HEK293T (cell line): Measurements from ENCODE around the gene HIRA.

ENCODE experiments used
- CTCF ChIA-PET: fragments of 350-600 bp; formaldehyde crosslinking; extraction: SDS; loops from one replicate; lab custom pipeline; 2021; ENCODE audit warnings: antibody characterized with exemption, inconsistent platforms; lab: Yijun Ruan, JAX
- POLR2A ChIA-PET: fragments of 350-600 bp; formaldehyde crosslinking; extraction: SDS; loops from one replicate; lab custom pipeline; 2020; ENCODE audit warnings: antibody characterized with exemption, inconsistent platforms; lab: Yijun Ruan, JAX
- DNase-seq: peaks from one replicate; pipeline ENCODE4 v3.0.0; 2012; ENCODE audit warnings: mixed read lengths; ENCODE audit errors: extremely low spot score
- ARNT ChIP-seq: fragments of 450-650 bp; IDR thresholded peaks from 2 replicates; pipeline ENCODE4 v1.6.1; 2017; ENCODE audit warnings: mild to moderate bottlenecking
- BHLHE40 ChIP-seq: fragments of 450-650 bp; IDR thresholded peaks from 2 replicates; pipeline ENCODE4 v1.6.1; 2016; ENCODE audit warnings: mild to moderate bottlenecking, moderate library complexity, borderline replicate concordance
- CTBP1 ChIP-seq: fragments of 450-650 bp; IDR thresholded peaks from 2 replicates; pipeline ENCODE4 v1.6.1; 2016; ENCODE audit warnings: borderline replicate concordance
- ELF4 ChIP-seq: fragments of 450-650 bp; IDR thresholded peaks from 2 replicates; pipeline ENCODE4 v1.6.1; 2017; ENCODE audit warnings: antibody characterized with exemption
- FOXA1 ChIP-seq: fragments of 450-650 bp; IDR thresholded peaks from 2 replicates; pipeline ENCODE4 v1.6.1; 2016; ENCODE audit warnings: mild to moderate bottlenecking
- FOXK2 ChIP-seq: fragments of 450-650 bp; IDR thresholded peaks from 2 replicates; pipeline ENCODE4 v1.6.1; 2016; ENCODE audit warnings: mild to moderate bottlenecking
- FOXM1 ChIP-seq: fragments of 450-650 bp; IDR thresholded peaks from 2 replicates; pipeline ENCODE4 v1.6.1; 2017; ENCODE audit warnings: mild to moderate bottlenecking, borderline replicate concordance
- HDGF ChIP-seq: fragments of 450-650 bp; IDR thresholded peaks from 2 replicates; pipeline ENCODE4 v1.6.1; 2017; ENCODE audit warnings: antibody characterized with exemption, borderline replicate concordance
- L3MBTL2 ChIP-seq: fragments of 450-650 bp; conservative IDR thresholded peaks from 2 replicates; pipeline ENCODE4 v1.6.1; 2016; ENCODE audit warnings: mild to moderate bottlenecking
- LEF1 ChIP-seq: fragments of 450-650 bp; IDR thresholded peaks from 2 replicates; pipeline ENCODE4 v1.6.1; 2017; ENCODE audit warnings: mild to moderate bottlenecking, borderline replicate concordance
- NFRKB ChIP-seq: fragments of 450-650 bp; IDR thresholded peaks from 2 replicates; pipeline ENCODE4 v1.6.1; 2016; ENCODE audit warnings: mild to moderate bottlenecking, moderate library complexity
- SP1 ChIP-seq: fragments of 450-650 bp; IDR thresholded peaks from 2 replicates; pipeline ENCODE4 v1.6.1; 2017
- SUZ12 ChIP-seq: fragments of 450-650 bp; IDR thresholded peaks from 2 replicates; pipeline ENCODE4 v1.6.1; 2016; ENCODE audit warnings: mild to moderate bottlenecking
- TARDBP ChIP-seq: fragments of 450-650 bp; IDR thresholded peaks from 2 replicates; pipeline ENCODE4 v1.6.1; 2016
- ZNF384 ChIP-seq: fragments of 450-650 bp; IDR thresholded peaks from 2 replicates; pipeline ENCODE4 v1.6.1; 2016
- TF ChIP-seq, protein P1 (sequence below): fragments of 450-650 bp; IDR thresholded peaks from 2 replicates; pipeline ENCODE4 v1.6.1; 2016

HIRA gene

GRCh38 chr22:19378344-19378674 lies 53.2 kb downstream of the HIRA start:
- ChIA-PET POLR2A (no interaction called here), CTCF (no interaction called here)
- TF ChIP-seq L3MBTL2 (no peak), ZNF384 (no peak), FOXM1 (no peak), TARDBP (no peak), NFRKB (no peak), ELF4 (no peak), BHLHE40 (no peak), SP1 (no peak), FOXK2 (no peak), SUZ12 (no peak), LEF1 (no peak), HDGF (no peak), FOXA1 (no peak), ARNT (no peak), CTBP1 (no peak)
- TF ChIP-seq, protein P1, sequence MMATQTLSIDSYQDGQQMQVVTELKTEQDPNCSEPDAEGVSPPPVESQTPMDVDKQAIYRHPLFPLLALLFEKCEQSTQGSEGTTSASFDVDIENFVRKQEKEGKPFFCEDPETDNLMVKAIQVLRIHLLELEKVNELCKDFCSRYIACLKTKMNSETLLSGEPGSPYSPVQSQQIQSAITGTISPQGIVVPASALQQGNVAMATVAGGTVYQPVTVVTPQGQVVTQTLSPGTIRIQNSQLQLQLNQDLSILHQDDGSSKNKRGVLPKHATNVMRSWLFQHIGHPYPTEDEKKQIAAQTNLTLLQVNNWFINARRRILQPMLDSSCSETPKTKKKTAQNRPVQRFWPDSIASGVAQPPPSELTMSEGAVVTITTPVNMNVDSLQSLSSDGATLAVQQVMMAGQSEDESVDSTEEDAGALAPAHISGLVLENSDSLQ, result no peak
- no peak for DNase-seq

- ChIA-PET POLR2A (no interaction called here), CTCF (no interaction called here)
- TF ChIP-seq SUZ12 (no peak), LEF1 (no peak), ARNT (no peak), HDGF (no peak), ELF4 (no peak)
- no peak for DNase-seq
Observed at GRCh38 chr22:19377565-19378343, 53.8 kb downstream of the HIRA start.

DNA sequence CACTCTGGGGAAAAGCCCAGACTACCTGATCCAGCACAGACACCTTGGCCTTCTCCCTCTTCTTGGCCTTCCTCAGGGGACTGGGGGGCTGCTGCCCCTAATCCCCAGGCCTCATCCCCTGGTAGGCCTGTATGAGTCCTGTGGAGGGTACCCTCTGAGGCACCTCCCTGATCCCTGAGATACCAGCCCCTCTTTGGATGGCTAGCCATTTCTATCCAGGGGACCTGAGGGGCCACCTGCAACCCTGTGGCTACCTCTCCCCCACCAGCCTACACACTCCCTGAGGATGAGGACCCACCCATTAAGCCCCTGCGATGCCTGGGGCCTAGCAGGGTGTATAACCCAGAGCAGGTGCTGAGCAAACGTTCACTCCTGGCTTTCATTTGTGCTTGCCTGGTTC lies 54.6 kb downstream of the HIRA start:
- TF ChIP-seq SP1, result no peak
- TF ChIP-seq TARDBP, result no peak
- TF ChIP-seq HDGF, result no peak
- TF ChIP-seq SUZ12, result no peak
- no peak for TF ChIP-seq FOXK2
- TF ChIP-seq ARNT, result no peak
- TF ChIP-seq FOXA1, result no peak
- CTCF ChIA-PET, result no interaction called here
- POLR2A ChIA-PET, result no interaction called here
- no peak for DNase-seq

- POLR2A ChIA-PET, result no interaction called here
- no peak for TF ChIP-seq HDGF
- TF ChIP-seq, protein P1, result no peak
- TF ChIP-seq SUZ12, result no peak
- TF ChIP-seq BHLHE40, result no peak
- TF ChIP-seq FOXM1, result no peak
- TF ChIP-seq NFRKB, result no peak
- no peak for TF ChIP-seq TARDBP
- TF ChIP-seq SP1, result no peak
- no peak for TF ChIP-seq ELF4
- TF ChIP-seq LEF1, result no peak
- TF ChIP-seq FOXK2, result no peak
- TF ChIP-seq ARNT, result no peak
- TF ChIP-seq FOXA1, result no peak
- TF ChIP-seq L3MBTL2, result no peak
- no peak for TF ChIP-seq ZNF384
- TF ChIP-seq CTBP1, result no peak
- no peak for DNase-seq
Observed at GRCh38 chr22:19376247-19376646, 55.3 kb downstream of the HIRA start.

DNA sequence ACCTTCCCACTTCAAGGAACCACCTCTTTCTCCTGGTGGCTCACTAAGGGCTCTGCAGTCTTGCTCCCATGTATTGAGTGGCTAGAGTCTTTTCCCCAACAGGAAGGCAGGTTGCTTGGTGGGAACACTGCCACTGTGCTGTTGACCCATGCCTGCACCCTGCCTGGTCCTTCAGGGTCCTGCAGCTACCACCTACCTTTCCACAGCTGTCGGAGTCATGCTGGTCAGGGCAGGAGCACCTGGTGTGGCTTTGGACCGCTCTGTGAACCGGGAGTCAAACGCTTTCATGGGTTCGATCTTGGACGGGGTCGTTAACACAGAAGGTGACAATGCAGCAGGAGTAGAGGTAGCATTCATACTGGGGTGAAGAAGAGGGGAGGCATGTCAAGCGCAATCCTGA lies 56.1 kb downstream of the HIRA start:
- ChIA-PET POLR2A (no interaction called here), CTCF (no interaction called here)
- TF ChIP-seq CTBP1 (no peak), LEF1 (no peak), TARDBP (no peak), NFRKB (no peak), FOXK2 (no peak), ZNF384 (no peak), FOXA1 (no peak), ARNT (no peak)
- TF ChIP-seq, protein P1, result no peak
- no peak for DNase-seq

More at GRCh38 chr22:19376247-19376646, 55.3 kb downstream of the HIRA start:
- CTCF ChIA-PET, result no interaction called here

GRCh38 chr22:19374410-19374809 lies 57.1 kb downstream of the HIRA start:
- DNase-seq, result no peak
- no peak for TF ChIP-seq TARDBP
- TF ChIP-seq FOXA1, result no peak
- no peak for TF ChIP-seq CTBP1
- TF ChIP-seq HDGF, result no peak
- no peak for TF ChIP-seq NFRKB
- no peak for TF ChIP-seq ELF4
- TF ChIP-seq BHLHE40, result no peak
- TF ChIP-seq ZNF384, result no peak
- no peak for TF ChIP-seq ARNT
- TF ChIP-seq, protein P1, result no peak
- TF ChIP-seq SUZ12, result no peak
- TF ChIP-seq FOXM1, result no peak
- no peak for TF ChIP-seq LEF1
- no peak for TF ChIP-seq L3MBTL2
- no peak for TF ChIP-seq SP1
- no peak for TF ChIP-seq FOXK2
- ChIA-PET CTCF (no interaction called here), POLR2A (no interaction called here)
